GM19397 (cell line): ENCODE measurements around the gene PRIM2.
"Not testable (repeated sequence)": the region's sequence is repeated elsewhere in the genome, so short reads cannot be mapped to it uniquely, and the experiment has no call there.

Experiments used
- ATAC-seq: cut with Tn5 transposase; IDR thresholded peaks from one replicate; pipeline ENCODE4 v1.9.1; 2021; ENCODE audit warnings: mild to moderate bottlenecking, moderate library complexity; ENCODE audit not compliant: unreplicated experiment

The PRIM2 gene

DNA sequence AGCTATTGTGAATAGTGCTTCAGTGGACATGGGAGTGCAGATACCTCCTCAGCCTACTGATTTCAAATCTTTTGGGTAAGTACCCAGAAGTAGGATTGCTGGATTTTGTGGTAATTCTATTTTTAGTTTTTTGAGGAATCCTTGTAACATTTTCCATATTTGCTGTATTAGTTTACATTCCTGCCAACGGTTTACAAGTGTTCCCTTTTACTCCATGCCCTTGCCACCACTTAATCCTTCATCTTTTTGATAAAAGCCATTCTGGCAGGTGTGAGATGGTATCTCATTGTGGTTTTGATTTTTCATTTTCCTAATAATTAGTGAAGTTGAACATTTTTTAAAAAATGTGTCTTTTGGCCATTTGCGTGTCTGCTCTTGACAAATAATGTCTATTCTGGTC, 125.8 kb downstream of the PRIM2 start:
- not testable (repeated sequence) for ATAC-seq

DNA sequence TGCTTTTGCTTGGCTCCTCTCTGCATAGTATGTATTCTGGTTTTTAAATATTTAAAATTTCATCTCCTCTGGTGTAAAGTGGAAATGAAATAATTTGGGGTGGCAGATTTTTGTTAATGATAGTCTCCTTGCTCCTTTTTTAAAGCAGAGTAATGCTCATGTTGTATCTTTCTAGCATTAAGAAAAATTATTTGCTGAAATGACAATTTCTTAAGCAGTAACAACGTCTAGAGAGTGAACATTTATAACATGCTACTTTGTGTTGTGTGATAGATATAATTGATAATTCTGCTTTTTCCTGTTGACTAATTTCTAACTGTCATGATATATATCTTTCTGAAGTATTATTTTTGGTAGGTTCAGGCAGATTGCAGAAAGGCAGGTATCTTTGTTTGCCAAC, 127.4 kb downstream of the PRIM2 start:
- not testable (repeated sequence) for ATAC-seq

DNA sequence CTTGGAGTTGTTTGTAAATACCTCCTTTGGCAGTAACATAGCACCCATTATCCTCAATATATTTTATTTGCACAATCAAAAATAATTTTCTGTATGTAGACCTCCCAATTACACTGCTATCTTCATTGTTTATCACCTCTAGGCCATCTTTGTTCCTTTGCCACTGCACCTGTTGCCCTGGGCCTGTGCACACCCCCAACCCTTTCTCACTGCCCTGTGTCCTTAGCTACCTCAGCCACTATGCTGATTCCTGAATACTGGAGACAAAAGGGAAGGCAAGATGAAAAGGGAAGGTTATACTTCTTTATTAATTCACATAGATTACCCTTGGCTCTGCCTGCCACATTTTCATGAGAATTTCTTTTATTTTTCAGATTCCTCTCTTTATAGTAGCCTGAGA, 127.9 kb downstream of the PRIM2 start:
- peak; percentile 47 for ATAC-seq

DNA sequence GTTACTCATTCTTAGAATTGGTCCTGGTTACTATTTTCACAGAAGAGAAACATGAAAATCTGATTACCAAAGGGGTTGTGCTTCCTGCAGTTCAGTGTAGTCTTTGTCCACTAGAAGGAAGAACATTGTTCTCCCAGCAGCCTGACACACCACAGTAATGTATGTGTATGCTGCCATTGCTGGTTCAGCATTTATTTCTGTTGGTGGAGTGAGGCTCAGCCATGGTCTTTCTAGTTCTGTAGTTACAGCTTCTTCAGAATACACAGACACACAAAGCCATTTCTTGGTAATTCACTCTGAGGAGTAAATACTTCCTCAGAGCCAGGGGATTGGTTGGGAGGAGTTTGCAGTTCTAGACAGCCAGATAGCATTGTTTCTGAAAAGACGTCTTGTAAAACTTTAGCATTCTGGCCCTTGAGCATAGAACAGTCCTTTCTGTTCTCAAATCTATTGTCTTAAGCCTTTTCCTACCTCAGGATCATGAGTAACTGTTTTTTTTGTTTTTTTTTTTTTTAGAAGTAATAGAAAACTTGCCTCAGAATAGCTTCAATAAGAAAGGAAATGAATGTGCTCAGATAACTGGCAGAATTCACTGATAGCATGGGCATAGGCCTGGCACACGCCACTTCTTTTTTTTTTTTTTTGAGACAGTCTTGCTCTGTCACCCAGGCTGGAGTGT, 128.5 kb downstream of the PRIM2 start:
- peak; percentile 65 for ATAC-seq

DNA sequence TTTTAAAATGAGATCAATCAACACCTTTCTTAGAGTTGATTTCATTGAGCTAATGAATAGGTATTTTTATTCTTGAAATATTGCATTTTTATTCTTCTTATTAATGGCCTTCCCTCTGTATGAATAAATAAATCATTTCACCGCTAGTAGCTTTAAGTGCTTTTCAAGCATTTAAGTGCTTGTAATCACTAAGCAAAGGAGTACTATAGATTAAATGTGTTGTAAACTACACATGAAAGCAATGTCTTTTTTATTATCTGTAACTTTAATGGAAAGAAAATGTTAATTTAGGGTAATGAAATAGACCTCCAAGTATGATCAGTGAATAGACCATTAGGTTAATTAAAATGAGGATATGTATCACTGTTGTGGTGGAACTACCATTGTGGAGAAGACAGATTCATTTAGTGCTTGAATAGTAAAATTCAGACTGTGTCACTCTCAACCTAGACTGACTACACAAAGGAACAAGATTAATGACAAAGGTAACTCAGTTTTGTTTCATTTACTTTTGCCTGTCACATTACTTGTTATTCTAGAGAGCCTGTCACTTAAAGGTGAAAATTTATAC, 132.2 kb downstream of the PRIM2 start:
- ATAC-seq: not testable (repeated sequence)

DNA sequence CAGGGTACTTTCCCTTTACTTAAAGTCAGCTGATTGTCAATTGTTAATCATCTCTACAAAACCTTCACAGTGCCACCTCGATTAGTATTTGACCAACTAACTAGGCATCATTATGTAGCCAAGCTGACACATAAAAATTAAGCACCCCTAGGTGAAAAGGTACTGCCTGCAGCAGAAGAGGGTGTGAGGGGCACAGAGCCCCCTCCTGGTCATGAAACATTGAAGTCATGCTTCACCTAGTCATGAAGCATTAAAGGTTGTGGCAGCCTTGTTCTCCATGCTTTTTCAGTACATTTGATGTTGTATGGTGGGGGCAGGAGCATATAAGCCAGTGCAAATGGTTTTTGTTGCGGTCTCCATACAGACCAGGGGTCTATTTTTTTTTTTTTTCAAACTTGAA, 142.4 kb downstream of the PRIM2 start:
- ATAC-seq: not testable (repeated sequence)

DNA sequence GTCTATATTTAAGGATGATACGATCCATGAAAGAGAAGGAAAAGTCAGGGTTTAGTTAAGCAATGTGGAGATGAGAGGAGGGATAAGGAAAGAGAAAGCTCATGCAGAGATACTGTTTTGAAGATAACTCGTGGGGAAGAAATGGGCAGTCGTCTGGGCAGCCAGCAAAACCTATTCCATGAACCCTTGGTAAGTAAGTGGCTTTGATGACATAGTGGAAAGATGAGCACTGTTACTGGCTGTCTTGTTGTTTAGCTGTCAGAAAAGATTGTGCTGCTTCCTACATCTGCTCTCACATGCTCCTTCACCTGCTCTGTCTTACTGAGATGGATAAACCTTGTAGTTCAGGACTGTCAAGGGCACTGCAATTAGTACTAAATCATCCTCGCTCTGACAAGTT, 143.6 kb downstream of the PRIM2 start:
- ATAC-seq: not testable (repeated sequence)

DNA sequence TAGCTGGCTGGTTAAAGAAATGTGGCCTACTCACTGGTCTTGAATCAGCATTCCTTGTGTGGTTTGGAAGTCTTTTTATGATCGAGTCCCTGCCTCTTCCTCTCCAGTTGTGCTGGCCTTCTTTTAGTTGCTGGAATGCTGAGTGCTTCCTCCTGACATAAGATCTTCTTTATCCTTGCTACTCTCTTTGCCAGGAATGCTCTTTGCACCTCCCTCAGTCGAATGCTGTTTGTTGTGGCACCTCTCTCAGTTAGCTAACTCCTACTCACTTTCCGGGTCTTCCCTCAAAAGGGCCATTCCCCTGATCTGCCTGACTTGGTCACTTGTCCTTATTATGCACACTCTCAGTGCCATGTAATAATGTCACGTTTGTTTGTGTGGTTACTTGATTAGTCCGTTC, 146.4 kb downstream of the PRIM2 start:
- not testable (repeated sequence) for ATAC-seq

DNA sequence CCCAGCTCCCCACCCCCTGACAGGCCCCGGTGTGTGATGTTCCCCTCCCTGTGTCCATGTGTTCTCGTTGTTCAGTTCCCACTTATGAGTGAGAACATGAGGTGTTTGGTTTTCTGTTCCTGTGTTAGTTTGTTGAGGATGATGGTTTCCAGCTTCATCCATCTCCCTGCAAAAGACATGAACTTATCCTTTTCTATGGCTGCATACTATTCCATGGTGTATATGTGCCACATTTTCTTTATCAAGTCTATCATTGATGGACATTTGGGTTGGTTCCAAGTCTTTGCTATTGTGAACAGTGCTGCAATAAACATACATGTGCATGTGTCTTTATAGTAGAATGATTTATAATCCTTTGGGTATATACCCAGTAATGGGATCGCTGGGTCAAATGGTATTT, 148.5 kb downstream of the PRIM2 start:
- ATAC-seq: not testable (repeated sequence)

DNA sequence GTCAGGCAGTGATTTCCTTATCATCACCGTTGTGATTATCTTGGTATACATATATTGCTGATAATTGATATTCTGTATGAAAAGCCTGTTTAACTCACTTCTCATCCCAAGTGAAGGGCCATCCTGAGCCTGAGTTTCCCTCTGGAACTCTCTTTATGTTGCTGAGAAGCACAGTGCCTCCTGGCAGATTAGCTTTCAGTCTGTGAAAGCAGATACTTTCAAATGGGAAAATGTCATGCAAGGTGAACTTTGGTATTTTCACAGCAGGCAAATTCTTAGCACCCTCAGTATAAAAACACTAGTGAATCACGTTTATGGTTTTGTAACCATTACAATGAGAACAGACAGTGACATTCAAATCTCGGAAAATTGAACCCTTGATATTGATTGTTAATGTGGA, 151.6 kb downstream of the PRIM2 start:
- no peak for ATAC-seq

DNA sequence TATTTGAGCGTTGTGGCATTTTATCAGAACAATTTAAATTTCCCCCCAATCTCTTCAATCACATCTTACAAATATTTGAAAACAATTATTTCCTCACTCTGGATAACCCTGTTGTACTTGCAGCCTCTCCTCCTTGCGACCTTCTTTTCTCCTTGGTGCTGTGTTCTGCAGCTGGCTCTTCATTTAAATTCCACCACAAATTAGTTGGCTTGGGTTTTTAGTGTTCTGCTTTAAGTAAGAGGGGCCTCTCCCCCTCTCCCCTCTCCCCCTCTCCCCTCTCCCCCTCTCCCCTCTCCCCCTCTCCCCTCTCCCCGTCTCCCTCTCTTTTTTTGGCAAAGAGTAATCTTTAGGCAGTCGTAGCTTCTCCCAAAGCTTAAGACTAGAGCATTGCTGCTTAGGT, 152.7 kb downstream of the PRIM2 start:
- ATAC-seq: not testable (repeated sequence)

DNA sequence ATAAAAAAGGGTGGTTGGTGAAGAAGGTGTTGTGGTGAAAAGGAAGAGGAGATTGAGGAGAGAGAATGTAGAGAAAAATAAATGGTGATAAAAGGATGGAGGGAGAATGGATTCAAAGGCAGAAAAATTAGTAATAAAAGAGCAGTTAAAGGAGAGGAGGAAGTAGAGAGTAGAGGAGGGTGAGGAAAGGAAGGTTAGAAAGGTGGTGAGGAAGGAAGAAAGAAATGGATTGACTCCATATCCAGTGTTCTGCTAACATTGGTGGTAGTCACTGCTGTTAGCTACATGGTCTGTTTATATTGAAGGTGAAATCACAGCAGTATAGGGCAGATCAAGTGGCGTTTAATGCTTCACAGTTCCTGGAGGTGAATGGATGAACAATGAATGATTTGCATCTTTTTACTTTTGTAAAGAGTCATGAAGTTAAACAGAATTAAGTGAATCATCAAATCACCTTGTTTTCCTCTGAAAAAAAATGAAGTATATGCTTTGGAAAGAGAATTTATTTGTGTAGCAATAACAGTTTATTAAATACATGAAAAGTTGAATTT, 154.0 kb downstream of the PRIM2 start:
- not testable (repeated sequence) for ATAC-seq

DNA sequence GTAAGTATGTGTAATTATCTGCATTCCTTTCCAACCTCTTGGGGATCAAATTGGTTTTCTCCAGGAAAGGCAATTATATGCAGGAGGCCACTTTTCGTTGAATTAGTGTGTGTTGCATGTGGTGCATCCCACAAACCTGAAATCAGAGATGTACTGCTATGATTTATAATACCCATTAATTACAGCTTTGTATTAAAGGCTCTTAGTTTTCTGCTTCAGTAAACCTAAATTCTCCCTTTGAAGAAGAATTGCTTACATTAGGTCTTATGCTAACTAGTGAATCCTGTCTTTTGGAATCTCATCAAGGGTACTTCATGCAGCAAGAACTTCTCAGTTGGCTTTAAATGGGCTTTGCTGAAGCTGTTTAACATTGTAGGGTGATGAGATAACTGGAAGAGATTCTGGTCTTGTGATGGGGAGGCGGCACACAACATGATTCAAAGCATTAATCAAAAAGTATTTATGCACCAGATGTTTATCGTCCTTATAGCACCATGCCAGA, 155.5 kb downstream of the PRIM2 start:
- ATAC-seq: not testable (repeated sequence)

DNA sequence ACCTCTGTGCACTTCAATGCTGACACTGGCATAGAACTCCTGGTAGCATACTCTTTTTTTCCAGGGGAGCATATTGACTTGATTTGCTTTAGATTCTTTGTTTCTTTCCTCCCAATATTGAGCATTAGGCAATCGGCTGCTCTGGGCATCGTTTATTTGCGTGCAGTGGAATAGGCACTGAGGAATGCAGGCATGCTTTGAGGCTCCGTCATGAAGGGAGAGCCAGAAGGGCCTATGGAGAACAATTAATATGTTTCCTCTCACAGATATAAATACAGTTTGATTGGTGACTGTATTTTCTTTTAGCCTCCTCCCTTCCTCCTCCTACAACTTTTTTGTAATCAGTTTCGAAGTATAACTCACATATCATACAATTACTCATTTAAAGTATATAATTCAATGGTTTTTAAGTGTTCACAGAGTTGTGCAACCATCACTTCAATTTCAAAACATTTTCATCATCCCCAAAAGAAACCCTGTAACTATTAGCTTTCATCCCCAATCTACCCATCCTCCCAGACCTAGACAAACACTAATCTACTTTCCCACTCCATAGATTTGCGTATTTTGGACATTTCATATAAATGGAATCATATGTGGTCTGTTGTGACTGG, 157.5 kb downstream of the PRIM2 start:
- ATAC-seq: not testable (repeated sequence)

DNA sequence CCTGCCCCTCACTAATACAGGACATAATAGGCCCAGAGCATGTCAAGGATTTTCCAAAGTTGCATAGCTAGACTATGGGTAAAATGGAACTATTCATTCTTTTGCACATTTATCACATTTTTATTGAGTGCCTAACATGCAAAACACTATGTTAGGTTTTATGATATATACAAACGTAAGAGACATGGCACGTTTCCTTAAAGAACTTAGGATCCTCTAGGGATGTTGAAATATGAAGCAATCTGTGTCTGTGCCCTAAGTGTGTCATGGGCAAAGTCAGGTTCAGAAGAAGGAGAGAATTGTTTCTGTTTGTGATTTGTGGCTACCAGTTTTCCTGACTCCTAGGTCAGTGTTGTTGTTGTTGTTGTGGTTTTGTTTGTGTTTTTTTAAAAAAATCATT, 158.2 kb downstream of the PRIM2 start:
- not testable (repeated sequence) for ATAC-seq

DNA sequence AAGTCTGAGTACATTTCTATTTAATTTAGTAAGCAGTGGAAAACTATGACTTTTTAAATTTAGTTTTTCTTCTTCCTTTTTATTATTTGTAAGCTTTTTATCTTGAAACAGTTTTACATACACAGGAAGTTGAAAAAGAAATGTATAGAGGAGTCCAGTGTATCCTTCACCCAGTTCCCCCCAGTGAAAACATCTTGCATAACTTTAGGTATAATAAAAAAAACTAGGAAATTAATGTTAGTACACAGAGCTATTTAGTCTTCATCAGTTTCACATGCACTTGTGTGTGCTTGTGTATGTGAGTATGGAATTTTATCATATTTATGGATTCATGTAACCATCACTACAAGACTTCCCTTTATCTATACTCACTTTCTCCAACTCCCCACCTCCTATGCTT, 162.8 kb downstream of the PRIM2 start:
- not testable (repeated sequence) for ATAC-seq

DNA sequence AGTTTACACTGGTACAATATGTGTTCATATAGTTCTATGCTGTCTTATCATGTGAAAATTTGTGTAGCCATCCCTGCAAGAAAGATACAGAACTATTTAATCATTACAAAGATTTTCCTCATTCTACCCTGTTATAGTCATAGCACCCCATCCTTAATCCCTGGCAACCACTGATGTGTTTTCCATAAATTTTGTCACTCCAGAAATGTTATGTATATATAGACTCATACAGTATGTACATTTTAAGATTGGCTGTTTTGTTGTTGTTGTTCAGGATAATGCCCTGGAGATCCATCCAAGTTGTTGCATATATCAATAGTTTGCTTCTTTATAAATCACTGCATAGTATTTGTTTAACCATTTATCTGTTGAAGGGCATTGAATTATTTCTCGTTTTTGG, 163.7 kb downstream of the PRIM2 start:
- ATAC-seq: not testable (repeated sequence)

DNA sequence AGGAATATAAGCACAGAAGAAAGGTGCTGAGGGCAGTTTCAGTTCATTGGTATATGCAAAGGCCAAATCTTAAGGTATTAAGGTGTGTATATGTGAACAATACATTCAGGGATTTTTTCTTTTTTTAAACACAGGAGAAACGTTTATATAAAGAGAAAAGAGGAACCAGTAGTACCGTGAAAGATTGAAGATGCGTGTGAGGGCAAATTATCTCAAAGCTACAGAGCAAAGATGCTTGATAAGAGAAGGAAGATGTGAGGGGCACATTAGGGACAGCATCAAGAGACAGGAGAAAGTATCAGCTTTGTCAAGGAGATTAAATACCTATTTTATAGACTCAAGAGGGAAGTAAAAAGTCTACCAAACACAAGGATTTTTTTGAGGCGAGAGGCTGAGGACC, 165.0 kb downstream of the PRIM2 start:
- not testable (repeated sequence) for ATAC-seq

DNA sequence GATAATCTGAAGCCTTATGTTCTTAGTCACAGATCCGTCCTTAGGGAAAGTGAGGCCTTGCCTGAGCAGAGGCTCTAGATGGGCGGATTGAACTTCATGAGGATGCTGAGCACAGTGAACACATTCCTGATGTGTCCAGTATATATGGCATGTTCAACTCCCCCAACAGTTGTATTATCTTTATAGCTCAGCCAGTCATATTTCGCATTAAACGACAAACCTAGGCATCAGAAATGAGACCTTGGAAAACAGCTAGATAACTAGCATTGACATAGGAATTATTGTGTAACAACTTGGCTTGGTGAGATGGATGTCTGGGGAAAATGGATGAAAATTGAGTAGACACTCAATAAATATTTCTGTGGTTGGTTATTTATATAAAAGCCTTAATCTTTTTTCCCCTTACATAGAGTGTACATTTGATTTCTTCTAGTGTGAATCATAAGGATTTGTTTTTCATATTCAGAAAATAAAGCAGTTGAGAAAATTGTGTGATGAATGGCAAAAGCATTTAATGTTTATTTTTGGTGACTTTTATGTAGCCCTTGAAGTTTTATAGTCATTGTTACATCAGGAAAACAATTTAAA, 169.2 kb downstream of the PRIM2 start:
- ATAC-seq: not testable (repeated sequence)

DNA sequence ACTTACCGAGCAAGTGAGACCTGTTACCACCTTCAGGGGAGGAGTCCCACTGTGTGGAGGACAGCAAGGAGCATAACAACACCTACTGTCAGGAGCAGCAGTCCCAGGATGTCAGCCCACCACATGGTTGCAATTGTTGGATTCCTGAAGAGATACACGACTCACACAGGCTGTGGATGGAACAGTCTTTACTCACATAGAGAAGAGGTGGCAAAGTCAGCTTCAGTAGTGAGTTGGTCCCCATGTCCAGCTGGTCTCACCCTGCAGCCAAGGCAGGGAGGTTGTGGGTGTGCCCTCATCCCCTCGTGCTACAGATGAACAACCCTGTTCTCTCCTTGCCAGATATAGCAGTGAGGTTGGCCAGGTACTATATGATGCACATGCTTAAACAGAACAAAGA, 171.1 kb downstream of the PRIM2 start:
- not testable (repeated sequence) for ATAC-seq

DNA sequence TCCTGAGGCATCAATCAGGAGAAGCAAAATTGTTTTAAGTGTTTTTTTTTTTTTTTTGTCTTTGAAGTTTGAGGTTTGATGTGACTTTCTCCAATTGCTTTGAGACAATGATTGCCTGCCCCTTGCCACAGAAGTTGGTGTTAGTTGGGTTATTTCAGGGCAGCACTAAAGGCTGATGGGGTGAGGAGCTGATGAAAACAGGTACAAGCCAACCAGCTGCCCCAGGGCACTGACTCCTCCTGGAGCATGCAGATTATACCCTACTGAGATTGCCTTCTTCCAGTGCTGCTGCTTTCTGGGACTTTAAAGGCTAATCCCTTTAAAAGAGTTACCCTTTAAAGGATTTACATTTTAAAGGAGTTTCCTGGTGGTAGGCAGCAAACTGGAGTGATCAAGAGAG, 172.5 kb downstream of the PRIM2 start:
- not testable (repeated sequence) for ATAC-seq
